MCF 10A (cell line): ENCODE data around the gene RAPGEF3. TPM values are rescaled to one million over a fixed set of nuclear protein-coding genes. Genes with fewer than 3 reads are reported as not detected.

ENCODE experiments used
- BruUV-seq: library from RNA; stranded (reverse); fragments of 400-500 nt; replicated peaks from 2 replicates; lab custom pipeline; 2021; lab: Mats Ljungman, UMichigan
- CTCF ChIA-PET: fragments of 300-600 bp; sonication (Branson Sonifier 250); formaldehyde crosslinking; extraction: SDS; loops from one replicate; lab custom pipeline; 2021; ENCODE audit warnings: antibody characterized with exemption, inconsistent platforms; lab: Yijun Ruan, JAX
- POLR2A ChIA-PET: fragments of 300-600, 350-650 bp; sonication (Branson Sonifier 250); formaldehyde crosslinking; extraction: SDS; loops from one replicate; lab custom pipeline; 2020; ENCODE audit warnings: antibody characterized with exemption, inconsistent platforms; lab: Yijun Ruan, JAX
- DNase-seq: peaks from one replicate; pipeline ENCODE4 v3.0.0-alpha.2; 2018; ENCODE audit not compliant: unreplicated experiment
- H3K27ac Mint-ChIP-seq: one replicate; pipeline ENCODE4 v1.8.0; 2022; ENCODE audit warnings: mild to moderate bottlenecking, low read depth, mixed read lengths; ENCODE audit not compliant: unreplicated experiment
- H3K27me3 Mint-ChIP-seq: one replicate; pipeline ENCODE4 v1.8.0; 2022; ENCODE audit warnings: mixed read lengths; ENCODE audit not compliant: insufficient read depth, unreplicated experiment
- H3K36me3 Mint-ChIP-seq: one replicate; pipeline ENCODE4 v1.8.0; 2022; ENCODE audit warnings: mild to moderate bottlenecking, moderate library complexity, mixed read lengths; ENCODE audit not compliant: insufficient read depth, unreplicated experiment
- H3K4me1 Mint-ChIP-seq: one replicate; pipeline ENCODE4 v1.8.0; 2022; ENCODE audit warnings: mixed read lengths; ENCODE audit not compliant: insufficient read depth, unreplicated experiment
- H3K4me3 Mint-ChIP-seq: one replicate; pipeline ENCODE4 v1.8.0; 2022; ENCODE audit warnings: mild to moderate bottlenecking, moderate library complexity, mixed read lengths; ENCODE audit not compliant: unreplicated experiment
- H3K9me3 Mint-ChIP-seq: one replicate; pipeline ENCODE4 v1.8.0; 2022; ENCODE audit warnings: mixed read lengths; ENCODE audit not compliant: unreplicated experiment
- CTCF ChIP-seq: fragments of 200-600 bp; IDR thresholded peaks from one replicate; pipeline ENCODE4 v1.8.0; 2022; ENCODE audit warnings: antibody characterized with exemption, mild to moderate bottlenecking; ENCODE audit not compliant: unreplicated experiment
- intact Hi-C: fragments of 100-400 bp; cut with micrococcal nuclease; formaldehyde crosslinking; loops from 2 replicates; pipeline ENCODE4 v1.14.1; 2022
- total RNA-seq: library from RNA; stranded (reverse); gene quantifications from 2 replicates; pipeline ENCODE4 v1.2.3, GENCODE V29; 2022

Gene RAPGEF3
- total RNA-seq, 1 experiment from 2014 or later, result 1.4 TPM

GRCh38 chr12:47790676-47791350, 32.1 kb upstream of the RAPGEF3 start:
- BruUV-seq, result no TSS peak
- Mint-ChIP-seq H3K4me3 (no peak overlapping the region), H3K27ac (no peak overlapping the region), H3K36me3 (peaks cover 75% of the 10 kb centered on the region), H3K27me3 (no peaks in the 10 kb centered on the region), H3K9me3 (no peaks in the 10 kb centered on the region), H3K4me1 (no peaks in the 10 kb centered on the region)
- DNase-seq, result no peak
- no peak for TF ChIP-seq CTCF
- intact Hi-C loops, result no loop called here
- ChIA-PET CTCF (interaction anchor here (0.6 to 38.2 kb wide), 7 partner anchors 12 to 852 kb away, joined by 3 to 622 read pairs (median 3); no protein-coding TSS in a partner anchor), POLR2A (interaction anchor here (0.8 to 1.8 kb wide), 2 partner anchors 11 to 22 kb away, joined by 3 to 5 read pairs; no protein-coding TSS in a partner anchor)

- CTCF ChIA-PET, result interaction anchor here (0.6 to 38.2 kb wide), 5 partner anchors 11 to 60 kb away, joined by 3 to 622 read pairs (median 15); no protein-coding TSS in a partner anchor
- no peak for DNase-seq
- Mint-ChIP-seq H3K9me3 (no peaks in the 10 kb centered on the region), H3K27ac (no peak overlapping the region), H3K4me3 (no peak overlapping the region), H3K4me1 (no peaks in the 10 kb centered on the region), H3K27me3 (no peaks in the 10 kb centered on the region), H3K36me3 (peaks cover 82% of the 10 kb centered on the region)
- POLR2A ChIA-PET, result interaction anchor here (0.8 to 1.8 kb wide), 2 partner anchors 10 to 50 kb away, joined by 3 to 5 read pairs; no protein-coding TSS in a partner anchor
- no peak for TF ChIP-seq CTCF
- intact Hi-C loops, result no loop called here
- no TSS peak for BruUV-seq
These were observed 31.2 kb upstream of the RAPGEF3 start for GRCh38 chr12:47789712-47790489.

GRCh38 chr12:47789141-47789540, 30.5 kb upstream of the RAPGEF3 start:
- BruUV-seq, result no TSS peak
- Mint-ChIP-seq H3K9me3 (no peaks in the 10 kb centered on the region), H3K4me3 (no peak overlapping the region), H3K27me3 (no peaks in the 10 kb centered on the region), H3K36me3 (peaks cover 84% of the 10 kb centered on the region), H3K4me1 (no peaks in the 10 kb centered on the region), H3K27ac (no peak overlapping the region)
- no peak for DNase-seq
- CTCF ChIA-PET, result interaction anchor here (1.1 to 38.2 kb wide), 4 partner anchors 11 to 46 kb away, joined by 3 to 622 read pairs (median 39); no protein-coding TSS in a partner anchor
- intact Hi-C loops, result no loop called here
- no peak for TF ChIP-seq CTCF
- POLR2A ChIA-PET, result interaction anchor here (0.8 to 1.8 kb wide), 2 partner anchors 9 to 50 kb away, joined by 3 to 5 read pairs; no protein-coding TSS in a partner anchor
